Neuronal stem cell (in vitro differentiated cells): ENCODE results near the gene VTI1A.
A peak's percentile ranks its signal among the peaks of the same experiment; 100 is the strongest.

Experiments used
- DNase-seq: peaks from one replicate; pipeline ENCODE4 v3.0.0-alpha.2; 2013; ENCODE audit warnings: low spot score
- H2AFZ ChIP-seq: one replicate; pipeline ENCODE4 v1.6.1; 2013; ENCODE audit warnings: mild to moderate bottlenecking, low read length, inconsistent platforms
- H2AK5ac ChIP-seq: 2 replicates; pipeline ENCODE4 v1.6.1; 2013; ENCODE audit warnings: low read depth, mild to moderate bottlenecking, inconsistent platforms, low read length, moderate library complexity, mixed read lengths
- H2BK120ac ChIP-seq: 2 replicates; pipeline ENCODE4 v1.6.1; 2013; ENCODE audit warnings: low read depth, mild to moderate bottlenecking, inconsistent platforms, low read length, moderate library complexity, mixed read lengths
- H2BK12ac ChIP-seq: one replicate; pipeline ENCODE4 v1.6.1; 2013; ENCODE audit warnings: low read length, inconsistent platforms
- H2BK15ac ChIP-seq: 2 replicates; pipeline ENCODE4 v1.6.1; 2013; ENCODE audit warnings: mild to moderate bottlenecking, low read length, inconsistent platforms, mixed read lengths
- H2BK5ac ChIP-seq: one replicate; pipeline ENCODE4 v1.6.1; 2013; ENCODE audit warnings: inconsistent platforms, mild to moderate bottlenecking, low read length, moderate library complexity
- H3K14ac ChIP-seq: one replicate; pipeline ENCODE4 v1.6.1; 2013; ENCODE audit warnings: low read length, inconsistent platforms
- H3K18ac ChIP-seq: 2 replicates; pipeline ENCODE4 v1.6.1; 2013; ENCODE audit warnings: low read length, inconsistent platforms
- H3K23ac ChIP-seq: 2 replicates; pipeline ENCODE4 v1.6.1; 2013; ENCODE audit warnings: low read depth, mild to moderate bottlenecking, mixed read lengths, low read length, inconsistent platforms; ENCODE audit not compliant: poor library complexity
- H3K27ac ChIP-seq: replicated peaks from 3 replicates; pipeline ENCODE4 v1.5.1; 2013; ENCODE audit warnings: low read length, inconsistent platforms
- H3K27me3 ChIP-seq, 3 experiments: 2 replicates each; pipeline ENCODE4 v1.6.1; 2013; ENCODE audit warnings: low read length in 3 of 3, mild to moderate bottlenecking in 2 of 3, inconsistent platforms in 1 of 3, low read depth in 1 of 3, mixed read lengths in 1 of 3, moderate library complexity in 1 of 3; ENCODE audit not compliant: control insufficient read depth in 3 of 3, insufficient read depth in 3 of 3
- H3K36me3 ChIP-seq, 2 donors: replicated peaks in 1 of 2; 2 replicates each; pipeline ENCODE4 v1.6.1; 2013; ENCODE audit warnings: low read length in 2 of 2; ENCODE audit not compliant: control insufficient read depth in 2 of 2, insufficient read depth in 2 of 2
- H3K4ac ChIP-seq: 2 replicates; pipeline ENCODE4 v1.6.1; 2013; ENCODE audit warnings: inconsistent platforms, mild to moderate bottlenecking, low read length, moderate library complexity
- H3K4me1 ChIP-seq, 2 donors: 1 replicate in 1 of 2; 2 replicates in 1 of 2; pipeline ENCODE4 v1.6.1; 2013; ENCODE audit warnings: low read length in 2 of 2, low read depth in 1 of 2; ENCODE audit not compliant: control insufficient read depth in 2 of 2, insufficient read depth in 1 of 2
- H3K4me2 ChIP-seq: one replicate; pipeline ENCODE4 v1.6.1; 2013; ENCODE audit warnings: mild to moderate bottlenecking, low read length, inconsistent platforms; ENCODE audit not compliant: insufficient read depth, poor library complexity, severe bottlenecking
- H3K4me3 ChIP-seq, 2 donors: 2 replicates each; pipeline ENCODE4 v1.5.1; 2013; ENCODE audit warnings: low read length in 2 of 2, mild to moderate bottlenecking in 2 of 2, inconsistent platforms in 1 of 2, moderate library complexity in 1 of 2
- H3K79me1 ChIP-seq: one replicate; pipeline ENCODE4 v1.6.1; 2013; ENCODE audit warnings: low read depth, mild to moderate bottlenecking, inconsistent platforms, low read length, moderate library complexity
- H3K9ac ChIP-seq: one replicate; pipeline ENCODE4 v1.6.1; 2013; ENCODE audit warnings: mild to moderate bottlenecking, low read depth, low read length, inconsistent platforms; ENCODE audit not compliant: poor library complexity
- H3K9me3 ChIP-seq, 2 donors: replicated peaks in 1 of 2; 2 replicates each; pipeline versions ENCODE3 to v1.6.1; 2013; ENCODE audit warnings: low read length in 2 of 2, mild to moderate bottlenecking in 2 of 2, inconsistent platforms in 1 of 2, low read depth in 1 of 2, mixed read lengths in 1 of 2, moderate library complexity in 1 of 2; ENCODE audit not compliant: control insufficient read depth in 2 of 2, insufficient read depth in 1 of 2
- H4K8ac ChIP-seq: one replicate; pipeline ENCODE4 v1.6.1; 2013; ENCODE audit warnings: low read depth, mild to moderate bottlenecking, inconsistent platforms, low read length, moderate library complexity
- H4K91ac ChIP-seq: one replicate; pipeline ENCODE4 v1.6.1; 2013; ENCODE audit warnings: low read length, low read depth, mild to moderate bottlenecking, inconsistent platforms; ENCODE audit not compliant: poor library complexity
- WGBS, 2 donors: extraction: QIAGEN DNeasy Blood & Tissue Kit; methylation state at CpG; one replicate each; pipeline ENCODE4 v1.1.7; 2013; ENCODE audit warnings: missing lambda C conversion rate in 2 of 2, mixed read lengths in 1 of 2; ENCODE audit not compliant: insufficient read length in 2 of 2, insufficient replicate concordance in 1 of 2; ENCODE audit errors: extremely low coverage in 2 of 2; 5-methylcytosine and 5-hydroxymethylcytosine counted together

Gene VTI1A

GRCh38 chr10:112526906-112527305, 79.9 kb downstream of the VTI1A start:
- Histone ChIP-seq H3K36me3 (no peaks in the 10 kb centered on the region), H3K4me1 (peaks cover 12 to 31% of the 10 kb centered on the region in 2 donors), H3K27me3 (no peaks in the 10 kb centered on the region), H3K9me3 (peaks cover 0 to 4% of the 10 kb centered on the region in 2 donors), H3K23ac (no peak overlapping the region), H2BK5ac (no peak overlapping the region), H3K9ac (no peak overlapping the region), H2BK12ac (no peak overlapping the region), H2BK120ac (no peak overlapping the region), H2BK15ac (no peak overlapping the region), H4K8ac (no peak overlapping the region), H3K4ac (no peak overlapping the region), H3K4me3 (peak overlapping the region in 1 of 2 donors; percentile 24), H3K4me2 (no peak overlapping the region), H3K27ac (no peak overlapping the region), H3K18ac (no peak overlapping the region), H3K14ac (no peak overlapping the region), H3K79me1 (no peaks in the 10 kb centered on the region), H2AK5ac (no peak overlapping the region), H4K91ac (no peak overlapping the region), H2AFZ (peak overlapping the region; percentile 72)
- WGBS, 2 donors, result no CpG with 5 or more reads among the region's 10 CpGs
- peak; percentile 46 for DNase-seq

GRCh38 chr10:112528235-112528634, 81.2 kb downstream of the VTI1A start:
- no peak overlapping the region for H3K23ac ChIP-seq
- H3K27ac ChIP-seq, result no peak overlapping the region
- H4K8ac ChIP-seq, result no peak overlapping the region
- no peaks in the 10 kb centered on the region for H3K36me3 ChIP-seq
- H3K18ac ChIP-seq, result no peak overlapping the region
- no peak overlapping the region for H2AK5ac ChIP-seq
- WGBS, 2 donors, result no CpG with 5 or more reads among the region's 1 CpG
- H3K4ac ChIP-seq, result no peak overlapping the region
- no peaks in the 10 kb centered on the region for H3K79me1 ChIP-seq
- no peaks in the 10 kb centered on the region for H3K27me3 ChIP-seq
- no peak overlapping the region for H2BK120ac ChIP-seq
- H3K4me1 ChIP-seq, result peaks cover 12 to 31% of the 10 kb centered on the region in 2 donors
- H2BK5ac ChIP-seq, result no peak overlapping the region
- no peak overlapping the region for H3K4me3 ChIP-seq
- no peak overlapping the region for H2AFZ ChIP-seq
- no peak overlapping the region for H3K9ac ChIP-seq
- H2BK12ac ChIP-seq, result no peak overlapping the region
- no peak overlapping the region for H2BK15ac ChIP-seq
- no peak overlapping the region for H4K91ac ChIP-seq
- no peak overlapping the region for H3K14ac ChIP-seq
- H3K9me3 ChIP-seq, result peaks cover 0 to 4% of the 10 kb centered on the region in 2 donors
- no peak for DNase-seq
- no peak overlapping the region for H3K4me2 ChIP-seq

- H2BK5ac ChIP-seq, result no peak overlapping the region
- no peak overlapping the region for H3K4me2 ChIP-seq
- H3K18ac ChIP-seq, result no peak overlapping the region
- no peaks in the 10 kb centered on the region for H3K36me3 ChIP-seq
- no peak overlapping the region for H4K91ac ChIP-seq
- H3K4me3 ChIP-seq, result no peak overlapping the region
- no peak overlapping the region for H4K8ac ChIP-seq
- H3K23ac ChIP-seq, result no peak overlapping the region
- no CpG with 5 or more reads among the region's 6 CpGs for WGBS, 2 donors
- no peak overlapping the region for H3K14ac ChIP-seq
- peak overlapping the region; percentile 53 for H3K27ac ChIP-seq
- no peak overlapping the region for H2BK15ac ChIP-seq
- no peak overlapping the region for H3K9ac ChIP-seq
- peaks cover 10 to 15% of the 10 kb centered on the region in 2 donors for H3K4me1 ChIP-seq
- no peak overlapping the region for H3K4ac ChIP-seq
- no peak overlapping the region for H2BK120ac ChIP-seq
- no peak overlapping the region for H2BK12ac ChIP-seq
- peaks cover 0 to 4% of the 10 kb centered on the region in 2 donors for H3K9me3 ChIP-seq
- peak; percentile 38 for DNase-seq
- no peaks in the 10 kb centered on the region for H3K27me3 ChIP-seq
- H2AFZ ChIP-seq, result no peak overlapping the region
- no peaks in the 10 kb centered on the region for H3K79me1 ChIP-seq
- H2AK5ac ChIP-seq, result no peak overlapping the region
Observed at GRCh38 chr10:112531421-112531820, 84.4 kb downstream of the VTI1A start.

- no peaks in the 10 kb centered on the region for H3K27me3 ChIP-seq
- H3K4me1 ChIP-seq, result peaks cover 8 to 12% of the 10 kb centered on the region in 2 donors
- no peak overlapping the region for H3K14ac ChIP-seq
- H3K4me2 ChIP-seq, result no peak overlapping the region
- H3K9me3 ChIP-seq, result peaks cover 0 to 4% of the 10 kb centered on the region in 2 donors
- H3K9ac ChIP-seq, result no peak overlapping the region
- H2AK5ac ChIP-seq, result no peak overlapping the region
- no peak overlapping the region for H4K91ac ChIP-seq
- H2BK120ac ChIP-seq, result no peak overlapping the region
- H3K23ac ChIP-seq, result no peak overlapping the region
- H3K27ac ChIP-seq, result no peak overlapping the region
- H2BK15ac ChIP-seq, result no peak overlapping the region
- H3K79me1 ChIP-seq, result no peaks in the 10 kb centered on the region
- no peaks in the 10 kb centered on the region for H3K36me3 ChIP-seq
- no peak overlapping the region for H3K4me3 ChIP-seq
- no peak for DNase-seq
- no peak overlapping the region for H3K4ac ChIP-seq
- no peak overlapping the region for H4K8ac ChIP-seq
- no peak overlapping the region for H2BK12ac ChIP-seq
- no peak overlapping the region for H2AFZ ChIP-seq
- no peak overlapping the region for H3K18ac ChIP-seq
- no peak overlapping the region for H2BK5ac ChIP-seq
- no CpG with 5 or more reads among the region's 6 CpGs for WGBS, 2 donors
Observed at GRCh38 chr10:112532189-112532588, 85.2 kb downstream of the VTI1A start.
